Panc1 (cell line): Measurements from ENCODE around the gene PDZD4. TPM values are rescaled to one million over a fixed set of nuclear protein-coding genes. Genes with fewer than 3 reads are reported as not detected.
A peak's percentile ranks its signal among the peaks of the same experiment; 100 is the strongest.
"Not testable (repeated sequence)": the region's sequence is repeated elsewhere in the genome, so short reads cannot be mapped to it uniquely, and the experiment has no call there.

Experiments used
- ATAC-seq: fragments of 200-7000 bp; cut with Tn5 transposase; 2 replicates; pipeline ENCODE4 v1.9.1; 2020; ENCODE audit warnings: mild to moderate bottlenecking, moderate library complexity
- BruUV-seq: library from RNA; stranded (reverse); fragments of 400-500 nt; replicated peaks from 2 replicates; lab custom pipeline; 2021; lab: Mats Ljungman, UMichigan
- CTCF ChIA-PET: fragments of 300-600 bp; sonication (Branson Sonifier 250); formaldehyde crosslinking; loops from one replicate; lab custom pipeline; 2022; ENCODE audit warnings: antibody characterized with exemption; lab: Charles Lee
- POLR2A ChIA-PET: fragments of 300-600 bp; sonication (Branson Sonifier 250); formaldehyde crosslinking; loops from one replicate; lab custom pipeline; 2022; ENCODE audit warnings: antibody characterized with exemption; lab: Charles Lee
- DNase-seq: peaks from one replicate; pipeline ENCODE4 v3.0.0-alpha.2; 2010; ENCODE audit warnings: low read depth, low spot score
- H3K27ac ChIP-seq: 2 replicates; pipeline ENCODE4 v1.5.1; 2011; ENCODE audit warnings: mild to moderate bottlenecking, low read length, inconsistent platforms
- H3K27me3 ChIP-seq: fragments of 200-500 bp; sonication (Bioruptor generic); 2 replicates; pipeline ENCODE4 v1.6.0; 2014; ENCODE audit warnings: low read length, inconsistent platforms; ENCODE audit not compliant: control insufficient read depth, insufficient read depth
- H3K36me3 ChIP-seq: fragments of 200-500 bp; sonication (Bioruptor generic); 2 replicates; pipeline ENCODE4 v1.5.1; 2014; ENCODE audit warnings: inconsistent platforms, mild to moderate bottlenecking, low read length, moderate library complexity; ENCODE audit not compliant: control insufficient read depth, insufficient read depth
- H3K4me1 ChIP-seq: 2 replicates; pipeline ENCODE4 v1.5.1; 2011; ENCODE audit warnings: inconsistent platforms, mild to moderate bottlenecking, low read length, moderate library complexity; ENCODE audit not compliant: control insufficient read depth, insufficient read depth
- H3K4me3 ChIP-seq, 2 experiments: 2 replicates each; pipeline ENCODE4 v1.5.1; 2011 to 2012; ENCODE audit warnings: low read depth in 2 of 2, low read length in 2 of 2, mild to moderate bottlenecking in 2 of 2, inconsistent platforms in 1 of 2, moderate library complexity in 1 of 2
- H3K9me3 ChIP-seq: fragments of 200-500 bp; sonication (Bioruptor generic); 2 replicates; pipeline ENCODE4 v1.5.1; 2014; ENCODE audit warnings: low read depth, mild to moderate bottlenecking, inconsistent platforms, low read length, moderate library complexity; ENCODE audit not compliant: control insufficient read depth, insufficient read depth
- CTCF ChIP-seq: fragments of 450-650 bp; IDR thresholded peaks from 2 replicates; pipeline ENCODE4 v1.5.1; 2017; ENCODE audit warnings: mild to moderate bottlenecking
- POLR2AphosphoS5 ChIP-seq: IDR thresholded peaks from 2 replicates; pipeline ENCODE4 v1.6.1; 2012; ENCODE audit warnings: mild to moderate bottlenecking, low read depth, low read length, moderate library complexity
- REST ChIP-seq, 2 experiments: IDR thresholded peaks; 2 replicates each; pipeline ENCODE4 v1.6.1; 2011 to 2012; ENCODE audit warnings: low read depth in 2 of 2, control low read depth in 1 of 2, low read length in 1 of 2, mild to moderate bottlenecking in 1 of 2, moderate library complexity in 1 of 2; ENCODE audit not compliant: insufficient read depth in 1 of 2
- TCF7L2 ChIP-seq: IDR thresholded peaks from 2 replicates; pipeline ENCODE4 v1.6.1; 2011; ENCODE audit warnings: mild to moderate bottlenecking, low read depth, low read length, inconsistent platforms
- in situ Hi-C: cut with HindIII; loops from 2 replicates; pipeline ENCODE4 v1.10.0; 2016; ENCODE audit warnings: low sequenced_read_pairs, low pct_unique_long_range_greater_than_20kb
- intact Hi-C: fragments of 100-400 bp; cut with micrococcal nuclease; formaldehyde crosslinking; loops from one replicate; pipeline ENCODE4 v1.10.0; 2022; ENCODE audit not compliant: unreplicated experiment
- total RNA-seq: library from RNA; stranded (reverse); gene quantifications from one replicate; pipeline ENCODE4 v1.2.1, GENCODE V29; 2021; ENCODE audit not compliant: unreplicated experiment

Gene PDZD4
- total RNA-seq, 1 experiment from 2014 or later, result 37.2 TPM

- Histone ChIP-seq H3K9me3 (no peaks in the 10 kb centered on the region), H3K27me3 (no peaks in the 10 kb centered on the region), H3K27ac (peak overlapping the region; percentile 84), H3K4me3 (peak overlapping the region; percentile 46 to 63), H3K4me1 (peaks cover 30% of the 10 kb centered on the region), H3K36me3 (no peaks in the 10 kb centered on the region)
- no TSS peak for BruUV-seq
- TF ChIP-seq TCF7L2 (0 out of 2 replicates have a peak, but pooled peaks have one; percentile 9), POLR2AphosphoS5 (no peak)
- in situ Hi-C loops (no loop called here), intact Hi-C loops (no loop called here)
- ChIA-PET POLR2A (no interaction called here), CTCF (interaction anchor here (0.6 kb wide), 1 partner anchor 83 kb away, joined by 7 read pairs; no protein-coding TSS in a partner anchor)
- DNase-seq (no peak), ATAC-seq (peak; percentile 67)
These were observed 10.8 kb downstream of the PDZD4 start for GRCh38 chrX:153819384-153820040.

GRCh38 chrX:153818571-153819383 lies 11.6 kb downstream of the PDZD4 start:
- intact Hi-C loops (no loop called here), in situ Hi-C loops (no loop called here)
- no peak for DNase-seq
- H3K4me3 ChIP-seq, result peak overlapping the region; percentile 46 to 63
- peaks cover 30% of the 10 kb centered on the region for H3K4me1 ChIP-seq
- peak overlapping the region; percentile 84 for H3K27ac ChIP-seq
- no TSS peak for BruUV-seq
- no peaks in the 10 kb centered on the region for H3K27me3 ChIP-seq
- TF ChIP-seq REST (IDR thresholded peaks at IDR 0.05; ENCODE audit: insufficient read depth in 1 of 2, low read depth in 2 of 2, low read length in 1 of 2) (no peak), CTCF (no peak), POLR2AphosphoS5 (peak; percentile 62), TCF7L2 (0 out of 2 replicates have a peak, but pooled peaks have one; percentile 22)
- peak; percentile 92 for ATAC-seq
- ChIA-PET CTCF (interaction anchor here (0.6 kb wide), 2 partner anchors 25 to 83 kb away, joined by 7 to 8 read pairs; no protein-coding TSS in a partner anchor), POLR2A (interaction anchor here (0.7 kb wide), 2 partner anchors 15 to 25 kb away, joined by 3 to 16 read pairs; no protein-coding TSS in a partner anchor)
- no peaks in the 10 kb centered on the region for H3K36me3 ChIP-seq
- no peaks in the 10 kb centered on the region for H3K9me3 ChIP-seq

- intact Hi-C loops, BruUV-seq, ATAC-seq, H3K4me3 ChIP-seq, H3K9me3 ChIP-seq, DNase-seq, H3K27me3 ChIP-seq, H3K27ac ChIP-seq, H3K36me3 ChIP-seq, in situ Hi-C loops: not testable (repeated sequence)
- CTCF ChIA-PET, result interaction anchor here (0.6 kb wide), 1 partner anchor 25 kb away, joined by 8 read pairs; no protein-coding TSS in a partner anchor
- H3K4me1 ChIP-seq, result peaks cover 30% of the 10 kb centered on the region
- POLR2A ChIA-PET, result interaction anchor here (0.7 kb wide), 2 partner anchors 14 to 26 kb away, joined by 3 to 16 read pairs; no protein-coding TSS in a partner anchor
These were observed 12.3 kb downstream of the PDZD4 start for GRCh38 chrX:153818064-153818463.
